DND-41 (cell line): ENCODE measurements around the gene LBX2.

Experiments
- EZH2 ChIP-seq: IDR thresholded peaks from 3 replicates; pipeline ENCODE4 v1.6.1; 2012; ENCODE audit warnings: borderline replicate concordance, low read depth, mild to moderate bottlenecking, moderate library complexity, low read length, inconsistent platforms; ENCODE audit not compliant: severe bottlenecking
- TF ChIP-seq, protein P1 (sequence below): IDR thresholded peaks from 2 replicates; pipeline ENCODE4 v1.5.1; 2012; ENCODE audit warnings: borderline replicate concordance, low read length, moderate library complexity, mild to moderate bottlenecking; ENCODE audit not compliant: poor library complexity, severe bottlenecking; ENCODE audit errors: extremely low read depth

DNA sequence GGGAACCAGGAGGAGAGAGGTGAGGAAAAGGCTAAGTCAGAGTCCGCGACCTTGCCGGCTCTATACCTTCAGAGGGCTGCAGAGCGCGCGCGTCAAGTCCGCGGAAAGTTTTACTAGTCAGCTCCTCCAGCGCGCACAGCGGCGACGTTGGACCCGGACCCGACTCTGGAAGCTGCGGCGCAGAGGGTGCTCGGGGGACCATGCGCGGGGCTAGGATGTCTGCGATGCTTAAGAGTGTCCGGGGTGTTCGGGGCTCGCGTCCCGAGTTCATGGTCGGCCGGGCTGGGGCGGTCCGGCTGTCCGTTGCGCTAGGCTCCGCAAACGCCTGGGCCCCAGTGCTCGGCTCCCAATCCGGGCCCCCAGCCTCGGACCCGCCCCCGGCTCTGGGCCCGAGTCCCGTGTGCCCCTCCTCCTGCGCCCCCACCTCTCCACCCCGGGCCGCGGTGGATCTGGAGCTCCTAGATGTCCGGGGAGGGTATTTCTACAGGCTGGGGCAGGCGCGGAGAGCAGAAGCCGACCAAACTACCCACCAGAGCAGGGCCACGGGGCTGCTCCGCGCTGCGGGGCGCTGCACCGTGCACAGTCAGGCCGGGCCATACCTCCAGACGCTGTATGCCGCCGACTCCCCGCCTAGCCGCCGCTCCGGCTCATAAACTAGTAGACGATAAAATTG lies at the start of gene LBX2:
- TF ChIP-seq, protein P1, sequence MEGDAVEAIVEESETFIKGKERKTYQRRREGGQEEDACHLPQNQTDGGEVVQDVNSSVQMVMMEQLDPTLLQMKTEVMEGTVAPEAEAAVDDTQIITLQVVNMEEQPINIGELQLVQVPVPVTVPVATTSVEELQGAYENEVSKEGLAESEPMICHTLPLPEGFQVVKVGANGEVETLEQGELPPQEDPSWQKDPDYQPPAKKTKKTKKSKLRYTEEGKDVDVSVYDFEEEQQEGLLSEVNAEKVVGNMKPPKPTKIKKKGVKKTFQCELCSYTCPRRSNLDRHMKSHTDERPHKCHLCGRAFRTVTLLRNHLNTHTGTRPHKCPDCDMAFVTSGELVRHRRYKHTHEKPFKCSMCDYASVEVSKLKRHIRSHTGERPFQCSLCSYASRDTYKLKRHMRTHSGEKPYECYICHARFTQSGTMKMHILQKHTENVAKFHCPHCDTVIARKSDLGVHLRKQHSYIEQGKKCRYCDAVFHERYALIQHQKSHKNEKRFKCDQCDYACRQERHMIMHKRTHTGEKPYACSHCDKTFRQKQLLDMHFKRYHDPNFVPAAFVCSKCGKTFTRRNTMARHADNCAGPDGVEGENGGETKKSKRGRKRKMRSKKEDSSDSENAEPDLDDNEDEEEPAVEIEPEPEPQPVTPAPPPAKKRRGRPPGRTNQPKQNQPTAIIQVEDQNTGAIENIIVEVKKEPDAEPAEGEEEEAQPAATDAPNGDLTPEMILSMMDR: no peak
- no peak for TF ChIP-seq EZH2
